RPMI7951 (cell line): ENCODE results near the gene GLIS1. TPM values are rescaled to one million over a fixed set of nuclear protein-coding genes. Genes with fewer than 3 reads are reported as not detected.
"Not testable (repeated sequence)": the region's sequence is repeated elsewhere in the genome, so short reads cannot be mapped to it uniquely, and the experiment has no call there.

Source experiments
- DNase-seq: peaks from one replicate; pipeline ENCODE4 v3.0.0-alpha.2; 2012; ENCODE audit warnings: low read depth
- total RNA-seq: library from RNA; depleted of rRNA; stranded (reverse); fragments of >200 nt; shearing (Covaris generic); gene quantifications from 2 replicates; pipeline ENCODE4 v1.2.3, GENCODE V29; 2014

Gene GLIS1
- total RNA-seq, 1 experiment from 2014 or later: 1.9 TPM

GRCh38 chr1:53562981-53563379 lies 176.0 kb downstream of the GLIS1 start:
- no peak for DNase-seq

GRCh38 chr1:53562291-53562980 lies 176.5 kb downstream of the GLIS1 start:
- DNase-seq: no peak

- DNase-seq: no peak
These were observed 177.4 kb downstream of the GLIS1 start for GRCh38 chr1:53561503-53562105.

- DNase-seq: no peak
These were observed 178.1 kb downstream of the GLIS1 start for GRCh38 chr1:53560581-53561502.

GRCh38 chr1:53559854-53560580 lies 178.9 kb downstream of the GLIS1 start:
- DNase-seq: no peak

GRCh38 chr1:53559391-53559815 lies 179.6 kb downstream of the GLIS1 start:
- DNase-seq: no peak

GRCh38 chr1:53558739-53559315 lies 180.1 kb downstream of the GLIS1 start:
- DNase-seq: no peak

GRCh38 chr1:53557830-53558738 lies 180.9 kb downstream of the GLIS1 start:
- DNase-seq: no peak

- DNase-seq: no peak
These were observed 181.6 kb downstream of the GLIS1 start for GRCh38 chr1:53557369-53557768.

- no peak for DNase-seq
These were observed 182.2 kb downstream of the GLIS1 start for GRCh38 chr1:53556657-53557227.

GRCh38 chr1:53555620-53556326 lies 183.2 kb downstream of the GLIS1 start:
- not testable (repeated sequence) for DNase-seq

GRCh38 chr1:53554592-53555305 lies 184.2 kb downstream of the GLIS1 start:
- DNase-seq: no peak

GRCh38 chr1:53553734-53554509 lies 185.0 kb downstream of the GLIS1 start:
- peak; percentile 97 for DNase-seq

- peak; percentile 54 for DNase-seq
These were observed 185.8 kb downstream of the GLIS1 start for GRCh38 chr1:53552981-53553733.

- peak; percentile 94 for DNase-seq
These were observed 186.7 kb downstream of the GLIS1 start for GRCh38 chr1:53552146-53552861.

- no peak for DNase-seq
These were observed 187.5 kb downstream of the GLIS1 start for GRCh38 chr1:53551428-53551995.
